GM12878 (cell line): ENCODE measurements around the gene UMAD1. TPM values are rescaled to one million over a fixed set of nuclear protein-coding genes. Genes with fewer than 3 reads are reported as not detected.

Source experiments
- ATAC-seq: fragments of 200-7000 bp; cut with Tn5 transposase; 3 replicates; pipeline ENCODE4 v1.9.1; 2020; ENCODE audit warnings: mild to moderate bottlenecking, moderate library complexity
- BruUV-seq: library from RNA; stranded (reverse); fragments of 400-500 nt; replicated peaks from 2 replicates; lab custom pipeline; 2021; lab: Mats Ljungman, UMichigan
- CTCF ChIA-PET: fragments of 300-600 bp; sonication (Branson Sonifier 250); formaldehyde crosslinking; extraction: SDS; loops from one replicate; lab custom pipeline; 2021; ENCODE audit warnings: inconsistent platforms; lab: Yijun Ruan, JAX
- POLR2A ChIA-PET: fragments of 350-600 bp; formaldehyde crosslinking; extraction: SDS; loops from one replicate; lab custom pipeline; 2021; ENCODE audit warnings: inconsistent platforms; lab: Charles Lee
- RAD21 ChIA-PET: fragments of 300-600 bp; sonication (Branson Sonifier 250); formaldehyde crosslinking; loops from one replicate; lab custom pipeline; 2023; ENCODE audit warnings: antibody characterized with exemption; ENCODE audit not compliant: unreplicated experiment; lab: Charles Lee
- SMC1A ChIA-PET: fragments of 300-600 bp; sonication (Branson Sonifier 250); formaldehyde crosslinking; loops from one replicate; lab custom pipeline; 2023; ENCODE audit not compliant: unreplicated experiment, uncharacterized antibody; lab: Charles Lee
- DNase-seq: peaks from one replicate; pipeline ENCODE4 v3.0.0-alpha.2; 2011; ENCODE audit warnings: low read depth, low spot score
- FAIRE-seq: peaks from 3 replicates; lab custom pipeline; 2011; peaks lifted over from hg19 to GRCh38; lab: Jason Lieb, UNC
- H2AFZ ChIP-seq: 2 replicates; pipeline ENCODE4 v1.6.0; 2011; ENCODE audit warnings: low read depth, low read length, control low read depth; ENCODE audit not compliant: control insufficient read depth
- H3K27ac ChIP-seq: 2 replicates; pipeline ENCODE4 v1.5.1; 2011; ENCODE audit warnings: control low read depth; ENCODE audit not compliant: control insufficient read depth, insufficient read depth
- H3K27me3 ChIP-seq, 2 experiments: replicated peaks in 1 of 2; 2 replicates each; pipeline versions ENCODE4 v1.6.0 to v1.6.1; 2011; ENCODE audit warnings: low read length in 1 of 2; ENCODE audit not compliant: control insufficient read depth in 2 of 2, insufficient read depth in 2 of 2
- H3K36me3 ChIP-seq, 2 experiments: 2 replicates each; pipeline ENCODE4 v1.5.1; 2011; ENCODE audit warnings: low read length in 1 of 2; ENCODE audit not compliant: control insufficient read depth in 2 of 2, insufficient read depth in 2 of 2
- H3K4me1 ChIP-seq: 2 replicates; pipeline ENCODE4 v1.6.1; 2011; ENCODE audit warnings: mild to moderate bottlenecking, low read length, moderate library complexity, mixed read lengths; ENCODE audit not compliant: control insufficient read depth, insufficient read depth
- H3K4me2 ChIP-seq: 2 replicates; pipeline ENCODE4 v1.6.0; 2011; ENCODE audit warnings: control low read depth; ENCODE audit not compliant: control insufficient read depth, insufficient read depth
- H3K4me3 ChIP-seq: fragments of 200-600 bp; sonication (generic); 2 replicates; pipeline ENCODE4 v1.5.1; 2016
- H3K79me2 ChIP-seq: 2 replicates; pipeline ENCODE4 v1.6.0; 2011; ENCODE audit warnings: low read length; ENCODE audit not compliant: control insufficient read depth, insufficient read depth
- H3K9ac ChIP-seq: 2 replicates; pipeline ENCODE4 v1.8.0; 2011; ENCODE audit warnings: low read length, control low read depth, mixed read lengths; ENCODE audit not compliant: control insufficient read depth, insufficient read depth
- H3K9me3 ChIP-seq: replicated peaks from 3 replicates; pipeline ENCODE4 v1.5.1; 2011; ENCODE audit warnings: mild to moderate bottlenecking, low read length; ENCODE audit not compliant: control insufficient read depth, insufficient read depth
- H4K20me1 ChIP-seq: 2 replicates; pipeline ENCODE4 v1.6.0; 2011; ENCODE audit not compliant: control insufficient read depth, insufficient read depth
- CEBPB ChIP-seq, 2 experiments: fragments of 150-350 bp in 1 of 2; IDR thresholded peaks; 2 replicates each; pipeline ENCODE4 v1.6.1; 2012 to 2014; ENCODE audit warnings: low read depth in 2 of 2, low read length in 2 of 2, borderline replicate concordance in 1 of 2, inconsistent platforms in 1 of 2
- CHD2 ChIP-seq: IDR thresholded peaks from 2 replicates; pipeline ENCODE4 v1.6.1; 2011; ENCODE audit warnings: low read depth, low read length, improper control_type of control experiment, borderline replicate concordance
- CTCF ChIP-seq, 3 experiments: IDR thresholded peaks in 2 of 3; conservative IDR thresholded peaks in 1 of 3; 2 replicates each; pipeline ENCODE4 v1.5.1; 2011; ENCODE audit warnings: low read depth in 3 of 3, low read length in 3 of 3, mild to moderate bottlenecking in 3 of 3, control low read depth in 2 of 3, moderate library complexity in 2 of 3, inconsistent platforms in 1 of 3, mixed read lengths in 1 of 3; ENCODE audit not compliant: control insufficient read depth in 2 of 3, insufficient read depth in 1 of 3; ENCODE audit errors: extremely low read depth in 1 of 3
- EED ChIP-seq: sonication (generic); IDR thresholded peaks from 2 replicates; pipeline ENCODE4 v1.6.1; 2016; ENCODE audit warnings: antibody characterized with exemption, low read depth
- HSF1 ChIP-seq: fragments of 150-350 bp; IDR thresholded peaks from 2 replicates; pipeline ENCODE4 v1.6.1; 2014; ENCODE audit warnings: mild to moderate bottlenecking, low read depth, low read length
- NR2C2 ChIP-seq: IDR thresholded peaks from 2 replicates; pipeline ENCODE4 v1.6.1; 2011; ENCODE audit warnings: borderline replicate concordance, low read depth; ENCODE audit not compliant: control insufficient read depth, insufficient read length
- NRF1 ChIP-seq: conservative IDR thresholded peaks from 2 replicates; pipeline ENCODE4 v1.6.1; 2011; ENCODE audit warnings: mild to moderate bottlenecking, low read depth, low read length, improper control_type of control experiment
- RCOR1 ChIP-seq: conservative IDR thresholded peaks from 2 replicates; pipeline ENCODE4 v1.6.1; 2012; ENCODE audit warnings: low read depth, low read length, improper control_type of control experiment
- TARDBP ChIP-seq: IDR thresholded peaks from 2 replicates; pipeline ENCODE4 v1.6.1; 2016; ENCODE audit warnings: borderline replicate concordance
- YBX1 ChIP-seq: fragments of 450-650 bp; IDR thresholded peaks from 2 replicates; pipeline ENCODE4 v1.6.1; 2016; ENCODE audit warnings: antibody characterized with exemption
- WGBS: methylation state at CpG from one replicate; pipeline ENCODE4 v1.1.6; 2016; ENCODE audit warnings: low lambda C conversion rate; ENCODE audit not compliant: insufficient replicate concordance, insufficient coverage; ENCODE audit errors: missing lambda C conversion rate; 5-methylcytosine and 5-hydroxymethylcytosine counted together
- in situ Hi-C: fragments of 300-500 bp; cut with MboI; formaldehyde crosslinking; loops from 9 replicates; pipeline ENCODE4 v1.14.3; 2018; ENCODE audit warnings: mixed read lengths
- intact Hi-C: fragments of 100-400 bp; cut with micrococcal nuclease; formaldehyde crosslinking; loops from one replicate; pipeline ENCODE4 v1.14.2; 2022; ENCODE audit not compliant: unreplicated experiment
- polyA plus RNA-seq, 11 experiments: library from polyadenylated mRNA; depleted of rRNA in 4 of 11; unstranded in 6 of 11; stranded (reverse) in 5 of 11; fragments of >200 nt; fragmentation: Nextera tagmentation in 4 of 11; fragmentation: Illumina TruSeq in 1 of 11; extraction: Ambion mirVana in 4 of 11; extraction: Trizol in 1 of 11; gene quantifications; 1 replicate in 1 of 11; 2 replicates in 10 of 11; pipeline versions ENCODE4 v1.2.1 to v1.2.3, GENCODE V29; 2011 to 2016; ENCODE audit warnings: inconsistent platforms in 2 of 11, missing spikeins in 2 of 11, low read depth in 1 of 11
- total RNA-seq, 4 experiments: library from RNA; depleted of rRNA in 3 of 4; stranded (reverse); fragments of >200 nt in 3 of 4; fragmentation: Illumina TruSeq in 1 of 4; extraction: Trizol in 1 of 4; gene quantifications; 2 replicates each; pipeline versions ENCODE4 v1.2.1 to v1.2.3, GENCODE V29; 2013 to 2021
- TF ChIP-seq, protein P1 (sequence below): fragments of 450-650 bp; IDR thresholded peaks from 2 replicates; pipeline ENCODE4 v1.6.1; 2017; ENCODE audit warnings: low read depth, mild to moderate bottlenecking, moderate library complexity

Gene UMAD1
- total and polyA plus RNA-seq, 10 of the 15 experiments (the other 5 are each of a cell fraction or from before 2014, with no cell fraction given): 6.0 to 28.6 (median 9.3) TPM

DNA sequence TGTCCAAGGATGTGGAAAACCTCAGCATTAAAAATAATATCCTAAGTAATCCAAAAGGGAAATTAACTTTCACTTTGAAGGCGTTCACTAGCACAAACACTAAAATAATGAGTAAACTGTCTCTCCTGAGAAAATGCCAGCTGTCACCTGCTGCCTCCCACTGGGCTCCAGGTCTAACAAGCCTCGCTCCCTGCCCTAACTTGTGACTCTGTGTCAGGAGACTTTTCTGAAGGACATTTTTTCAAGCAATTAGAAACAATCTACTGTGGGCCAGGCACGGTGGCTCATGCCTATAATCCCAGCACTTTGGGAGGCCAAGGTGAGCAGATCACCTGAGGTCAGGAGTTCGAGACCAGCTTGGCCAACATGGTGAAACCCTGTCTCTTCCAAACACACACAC, 255.2 kb downstream of the UMAD1 start:
- no peaks in the 10 kb centered on the region for H3K79me2 ChIP-seq
- no peak overlapping the region for H3K4me2 ChIP-seq
- in situ Hi-C loops (no loop called here), intact Hi-C loops (no loop called here)
- FAIRE-seq (no peak), ATAC-seq (no peak), DNase-seq (no peak)
- H3K36me3 ChIP-seq: no peaks in the 10 kb centered on the region
- SMC1A ChIA-PET: interaction anchor here (1.0 to 2.1 kb wide), 4 partner anchors 23 to 214 kb away, joined by 3 to 8 read pairs (median 3); no protein-coding TSS in a partner anchor
- no peak overlapping the region for H3K27ac ChIP-seq
- no peak overlapping the region for H3K9ac ChIP-seq
- H2AFZ ChIP-seq: no peak overlapping the region
- RAD21 ChIA-PET: no interaction called here
- BruUV-seq: no TSS peak
- TF ChIP-seq CTCF (IDR thresholded peaks at IDR 0.05 in 2 of 3, conservative IDR thresholded peaks at IDR 0.05 in 1 of 3; ENCODE audit: control insufficient read depth in 2 of 3, extremely low read depth in 1 of 3, insufficient read depth in 1 of 3, low read depth in 3 of 3, low read length in 3 of 3) (no peak), CHD2 (no peak), TARDBP (no peak)
- no peaks in the 10 kb centered on the region for H3K4me1 ChIP-seq
- CTCF ChIA-PET: no interaction called here
- no peak overlapping the region for H3K4me3 ChIP-seq
- no peaks in the 10 kb centered on the region for H3K9me3 ChIP-seq
- no peaks in the 10 kb centered on the region for H4K20me1 ChIP-seq
- POLR2A ChIA-PET: no interaction called here
- H3K27me3 ChIP-seq: no peaks in the 10 kb centered on the region
- WGBS: 86% methylated on average over 4 of the region's 4 CpGs

- no peak overlapping the region for H3K4me3 ChIP-seq
- ATAC-seq: no peak
- RAD21 ChIA-PET: no interaction called here
- SMC1A ChIA-PET: interaction anchor here (0.7 to 1.7 kb wide), 6 partner anchors 14 to 216 kb away, joined by 3 to 11 read pairs (median 3); no protein-coding TSS in a partner anchor
- no peak for DNase-seq
- H3K27ac ChIP-seq: no peak overlapping the region
- CTCF ChIA-PET: interaction anchor here (0.6 to 0.9 kb wide), 3 partner anchors 14 to 174 kb away, joined by 3 read pairs; no protein-coding TSS in a partner anchor
- no peak overlapping the region for H3K4me2 ChIP-seq
- no peak for FAIRE-seq
- no peaks in the 10 kb centered on the region for H3K9me3 ChIP-seq
- H3K79me2 ChIP-seq: no peaks in the 10 kb centered on the region
- no TSS peak for BruUV-seq
- intact Hi-C loops: no loop called here
- no peaks in the 10 kb centered on the region for H4K20me1 ChIP-seq
- WGBS: 68% methylated on average over 2 of the region's 2 CpGs
- no peaks in the 10 kb centered on the region for H3K4me1 ChIP-seq
- in situ Hi-C loops: no loop called here
- POLR2A ChIA-PET: no interaction called here
- H2AFZ ChIP-seq: no peak overlapping the region
- H3K36me3 ChIP-seq: no peaks in the 10 kb centered on the region
- H3K9ac ChIP-seq: no peak overlapping the region
- H3K27me3 ChIP-seq: no peaks in the 10 kb centered on the region
- TF ChIP-seq HSF1 (no peak), RCOR1 (no peak), EED (no peak), YBX1 (no peak), CEBPB (IDR thresholded peaks at IDR 0.05; ENCODE audit: borderline replicate concordance in 1 of 2, low read depth in 2 of 2, low read length in 2 of 2) (no peak), NRF1 (no peak), NR2C2 (no peak)
- TF ChIP-seq, protein P1, sequence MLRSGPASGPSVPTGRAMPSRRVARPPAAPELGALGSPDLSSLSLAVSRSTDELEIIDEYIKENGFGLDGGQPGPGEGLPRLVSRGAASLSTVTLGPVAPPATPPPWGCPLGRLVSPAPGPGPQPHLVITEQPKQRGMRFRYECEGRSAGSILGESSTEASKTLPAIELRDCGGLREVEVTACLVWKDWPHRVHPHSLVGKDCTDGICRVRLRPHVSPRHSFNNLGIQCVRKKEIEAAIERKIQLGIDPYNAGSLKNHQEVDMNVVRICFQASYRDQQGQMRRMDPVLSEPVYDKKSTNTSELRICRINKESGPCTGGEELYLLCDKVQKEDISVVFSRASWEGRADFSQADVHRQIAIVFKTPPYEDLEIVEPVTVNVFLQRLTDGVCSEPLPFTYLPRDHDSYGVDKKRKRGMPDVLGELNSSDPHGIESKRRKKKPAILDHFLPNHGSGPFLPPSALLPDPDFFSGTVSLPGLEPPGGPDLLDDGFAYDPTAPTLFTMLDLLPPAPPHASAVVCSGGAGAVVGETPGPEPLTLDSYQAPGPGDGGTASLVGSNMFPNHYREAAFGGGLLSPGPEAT: no peak
Measured at GRCh38 chr7:7897509-7897908, 257.0 kb downstream of the UMAD1 start.
